Left hindlimb (tissue), 1 donor: ENCODE results near the gene RTN4RL2.
A peak's percentile ranks its signal among the peaks of the same experiment; 100 is the strongest.

Source experiments
- DNase-seq: peaks from one replicate; pipeline ENCODE4 v3.0.0-alpha.2; 2018

RTN4RL2 gene

GRCh38 chr11:57460022-57460757 is at the start of gene RTN4RL2:
Gene RTN4RL2 (plus strand): TSS chr11:57460528. CDS start chr11:57460866, 338 bp downstream.
- no peak for DNase-seq

- no peak for DNase-seq
Observed at GRCh38 chr11:57413681-57414080, 46.6 kb upstream of the RTN4RL2 start.

GRCh38 chr11:57414612-57415212 is 45.6 kb upstream of the RTN4RL2 start:
- no peak for DNase-seq

- no peak for DNase-seq
Observed at GRCh38 chr11:57416436-57416835, 43.9 kb upstream of the RTN4RL2 start.

- DNase-seq: no peak
Observed at GRCh38 chr11:57417056-57417455, 43.3 kb upstream of the RTN4RL2 start.

GRCh38 chr11:57418131-57418530 is 42.2 kb upstream of the RTN4RL2 start:
- no peak for DNase-seq

- no peak for DNase-seq
Observed at GRCh38 chr11:57419146-57419545, 41.2 kb upstream of the RTN4RL2 start.

GRCh38 chr11:57421066-57421465 is 39.3 kb upstream of the RTN4RL2 start:
- DNase-seq: no peak

GRCh38 chr11:57421805-57422204 is 38.5 kb upstream of the RTN4RL2 start:
- DNase-seq: no peak

GRCh38 chr11:57422669-57423068 is 37.7 kb upstream of the RTN4RL2 start:
- DNase-seq: no peak

GRCh38 chr11:57424137-57424791 is 36.1 kb upstream of the RTN4RL2 start:
- no peak for DNase-seq

GRCh38 chr11:57424792-57425564 is 35.4 kb upstream of the RTN4RL2 start:
- DNase-seq: peak; percentile 60

- DNase-seq: peak; percentile 85
Observed at GRCh38 chr11:57425565-57426438, 34.5 kb upstream of the RTN4RL2 start.

GRCh38 chr11:57426439-57426928 is 33.8 kb upstream of the RTN4RL2 start:
- DNase-seq: no peak

GRCh38 chr11:57426929-57427726 is 33.2 kb upstream of the RTN4RL2 start, which contains the start of gene SLC43A3:
Gene SLC43A3 (minus strand): TSS chr11:57427121. CDS start chr11:57426172, 949 bp downstream.
- peak; percentile 92 for DNase-seq

GRCh38 chr11:57427727-57428082 is 32.6 kb upstream of the RTN4RL2 start:
- DNase-seq: peak; percentile 90

- DNase-seq: no peak
Observed at GRCh38 chr11:57428643-57429042, 31.7 kb upstream of the RTN4RL2 start.

- no peak for DNase-seq
Observed at GRCh38 chr11:57429946-57430345, 30.4 kb upstream of the RTN4RL2 start.

- no peak for DNase-seq
Observed at GRCh38 chr11:57430952-57431351, 29.4 kb upstream of the RTN4RL2 start.

GRCh38 chr11:57432149-57432561 is 28.2 kb upstream of the RTN4RL2 start:
- no peak for DNase-seq

- DNase-seq: no peak
Observed at GRCh38 chr11:57432714-57433163, 27.6 kb upstream of the RTN4RL2 start.
